ENCODE data around the gene SH3YL1.

SH3YL1 gene

GRCh38 chr2:254241-254640 lies 9.6 kb downstream of the SH3YL1 start:
- Mint-ChIP-seq H3K4me1 (no peaks in the 10 kb centered on the region), H3K9me3 (peaks cover 7% of the 10 kb centered on the region), H3K27me3 (no peaks in the 10 kb centered on the region), H3K4me3 (no peak overlapping the region), H3K36me3 (peaks cover 23% of the 10 kb centered on the region), H3K27ac (no peak overlapping the region)
- no peak for ATAC-seq

- peaks cover 16% of the 10 kb centered on the region for H3K36me3 Mint-ChIP-seq
- H3K27me3 Mint-ChIP-seq = no peaks in the 10 kb centered on the region
- no peak overlapping the region for H3K27ac Mint-ChIP-seq
- no peak overlapping the region for H3K4me3 Mint-ChIP-seq
- peaks cover 1% of the 10 kb centered on the region for H3K9me3 Mint-ChIP-seq
- ATAC-seq = no peak
- H3K4me1 Mint-ChIP-seq = no peaks in the 10 kb centered on the region
Measured at GRCh38 chr2:253202-253638, 10.6 kb downstream of the SH3YL1 start.

- no peaks in the 10 kb centered on the region for H3K27me3 Mint-ChIP-seq
- no peaks in the 10 kb centered on the region for H3K9me3 Mint-ChIP-seq
- no peak overlapping the region for H3K27ac Mint-ChIP-seq
- ATAC-seq = no peak
- peaks cover 16% of the 10 kb centered on the region for H3K36me3 Mint-ChIP-seq
- H3K4me3 Mint-ChIP-seq = no peak overlapping the region
- no peaks in the 10 kb centered on the region for H3K4me1 Mint-ChIP-seq
Measured at GRCh38 chr2:252001-252602, 11.7 kb downstream of the SH3YL1 start.

- H3K4me3 Mint-ChIP-seq = no peak overlapping the region
- H3K27ac Mint-ChIP-seq = peak overlapping the region; percentile 23
- H3K9me3 Mint-ChIP-seq = no peaks in the 10 kb centered on the region
- H3K27me3 Mint-ChIP-seq = no peaks in the 10 kb centered on the region
- no peak for ATAC-seq
- H3K4me1 Mint-ChIP-seq = peaks cover 7% of the 10 kb centered on the region
- peaks cover 28% of the 10 kb centered on the region for H3K36me3 Mint-ChIP-seq
Measured at GRCh38 chr2:249538-250042, 14.2 kb downstream of the SH3YL1 start.

- peaks cover 37% of the 10 kb centered on the region for H3K36me3 Mint-ChIP-seq
- no peak for ATAC-seq
Measured at GRCh38 chr2:248724-249123, 15.1 kb downstream of the SH3YL1 start.

GRCh38 chr2:246489-247144 lies 17.2 kb downstream of the SH3YL1 start:
- Mint-ChIP-seq H3K4me3 (no peak overlapping the region), H3K9me3 (no peaks in the 10 kb centered on the region), H3K36me3 (peaks cover 52% of the 10 kb centered on the region), H3K4me1 (peaks cover 7% of the 10 kb centered on the region), H3K27me3 (no peaks in the 10 kb centered on the region), H3K27ac (no peak overlapping the region)
- peak; percentile 41 for ATAC-seq

More at GRCh38 chr2:248724-249123, 15.1 kb downstream of the SH3YL1 start:
- peaks cover 7% of the 10 kb centered on the region for H3K4me1 Mint-ChIP-seq
- H3K4me3 Mint-ChIP-seq = no peak overlapping the region
- no peaks in the 10 kb centered on the region for H3K27me3 Mint-ChIP-seq
- H3K9me3 Mint-ChIP-seq = no peaks in the 10 kb centered on the region
- peak overlapping the region; percentile 23 for H3K27ac Mint-ChIP-seq

- Mint-ChIP-seq H3K27ac (no peak overlapping the region), H3K36me3 (peaks cover 69% of the 10 kb centered on the region), H3K4me3 (no peak overlapping the region), H3K9me3 (no peaks in the 10 kb centered on the region), H3K4me1 (peaks cover 7% of the 10 kb centered on the region), H3K27me3 (no peaks in the 10 kb centered on the region)
- ATAC-seq = no peak
Measured at GRCh38 chr2:244547-244946, 19.3 kb downstream of the SH3YL1 start.

- no peak overlapping the region for H3K27ac Mint-ChIP-seq
- peaks cover 60% of the 10 kb centered on the region for H3K36me3 Mint-ChIP-seq
- H3K27me3 Mint-ChIP-seq = no peaks in the 10 kb centered on the region
- H3K4me3 Mint-ChIP-seq = no peak overlapping the region
- no peaks in the 10 kb centered on the region for H3K9me3 Mint-ChIP-seq
- ATAC-seq = no peak
- H3K4me1 Mint-ChIP-seq = no peaks in the 10 kb centered on the region
Measured at GRCh38 chr2:238869-239268, 25.0 kb downstream of the SH3YL1 start.

- H3K36me3 Mint-ChIP-seq = peaks cover 57% of the 10 kb centered on the region
- H3K4me1 Mint-ChIP-seq = no peaks in the 10 kb centered on the region
- no peak for ATAC-seq
- H3K27ac Mint-ChIP-seq = no peak overlapping the region
- H3K4me3 Mint-ChIP-seq = no peak overlapping the region
- H3K9me3 Mint-ChIP-seq = no peaks in the 10 kb centered on the region
- H3K27me3 Mint-ChIP-seq = no peaks in the 10 kb centered on the region
Measured at GRCh38 chr2:238431-238830, 25.4 kb downstream of the SH3YL1 start.

GRCh38 chr2:237878-238277 lies 26.0 kb downstream of the SH3YL1 start:
- Mint-ChIP-seq H3K9me3 (no peaks in the 10 kb centered on the region), H3K27me3 (no peaks in the 10 kb centered on the region), H3K27ac (no peak overlapping the region), H3K4me1 (no peaks in the 10 kb centered on the region), H3K4me3 (no peak overlapping the region), H3K36me3 (peaks cover 55% of the 10 kb centered on the region)
- no peak for ATAC-seq

GRCh38 chr2:236993-237539 lies 26.8 kb downstream of the SH3YL1 start:
- no peak for ATAC-seq
- no peaks in the 10 kb centered on the region for H3K27me3 Mint-ChIP-seq
- H3K4me1 Mint-ChIP-seq = no peaks in the 10 kb centered on the region
- H3K36me3 Mint-ChIP-seq = peaks cover 53% of the 10 kb centered on the region
- H3K27ac Mint-ChIP-seq = no peak overlapping the region
- no peaks in the 10 kb centered on the region for H3K9me3 Mint-ChIP-seq
- no peak overlapping the region for H3K4me3 Mint-ChIP-seq

- no peaks in the 10 kb centered on the region for H3K9me3 Mint-ChIP-seq
- H3K4me3 Mint-ChIP-seq = no peak overlapping the region
- H3K27me3 Mint-ChIP-seq = no peaks in the 10 kb centered on the region
- no peak overlapping the region for H3K27ac Mint-ChIP-seq
- ATAC-seq = no peak
- no peaks in the 10 kb centered on the region for H3K4me1 Mint-ChIP-seq
- H3K36me3 Mint-ChIP-seq = peaks cover 29% of the 10 kb centered on the region
Measured at GRCh38 chr2:234421-234820, 29.4 kb downstream of the SH3YL1 start.

GRCh38 chr2:233030-233429 lies 30.8 kb downstream of the SH3YL1 start:
- Mint-ChIP-seq H3K27me3 (no peaks in the 10 kb centered on the region), H3K36me3 (peaks cover 29% of the 10 kb centered on the region), H3K27ac (no peak overlapping the region), H3K4me3 (no peak overlapping the region), H3K4me1 (no peaks in the 10 kb centered on the region), H3K9me3 (no peaks in the 10 kb centered on the region)
- no peak for ATAC-seq

- peaks cover 42% of the 10 kb centered on the region for H3K36me3 Mint-ChIP-seq
- no peaks in the 10 kb centered on the region for H3K27me3 Mint-ChIP-seq
- no peak overlapping the region for H3K4me3 Mint-ChIP-seq
- H3K9me3 Mint-ChIP-seq = peaks cover 3% of the 10 kb centered on the region
- H3K4me1 Mint-ChIP-seq = no peaks in the 10 kb centered on the region
- no peak overlapping the region for H3K27ac Mint-ChIP-seq
- ATAC-seq = no peak
Measured at GRCh38 chr2:231521-232185, 32.2 kb downstream of the SH3YL1 start.

- Mint-ChIP-seq H3K36me3 (peaks cover 60% of the 10 kb centered on the region), H3K27me3 (no peaks in the 10 kb centered on the region), H3K4me1 (no peaks in the 10 kb centered on the region), H3K27ac (no peak overlapping the region), H3K4me3 (no peak overlapping the region), H3K9me3 (peaks cover 3% of the 10 kb centered on the region)
- ATAC-seq = no peak
Measured at GRCh38 chr2:228518-229278, 35.1 kb downstream of the SH3YL1 start.

All from stimulated activated memory B cell treated with anti-CD40 and anti-IgM and Interleukin-4, amounts not matched to agents 10 μg/mL and 1 μg/mL and 100 μg/mL, for 72 hours (primary cell).